ENCODE data around the gene PHLDB1.
A peak's percentile ranks its signal among the peaks of the same experiment; 100 is the strongest.

The PHLDB1 gene

DNA sequence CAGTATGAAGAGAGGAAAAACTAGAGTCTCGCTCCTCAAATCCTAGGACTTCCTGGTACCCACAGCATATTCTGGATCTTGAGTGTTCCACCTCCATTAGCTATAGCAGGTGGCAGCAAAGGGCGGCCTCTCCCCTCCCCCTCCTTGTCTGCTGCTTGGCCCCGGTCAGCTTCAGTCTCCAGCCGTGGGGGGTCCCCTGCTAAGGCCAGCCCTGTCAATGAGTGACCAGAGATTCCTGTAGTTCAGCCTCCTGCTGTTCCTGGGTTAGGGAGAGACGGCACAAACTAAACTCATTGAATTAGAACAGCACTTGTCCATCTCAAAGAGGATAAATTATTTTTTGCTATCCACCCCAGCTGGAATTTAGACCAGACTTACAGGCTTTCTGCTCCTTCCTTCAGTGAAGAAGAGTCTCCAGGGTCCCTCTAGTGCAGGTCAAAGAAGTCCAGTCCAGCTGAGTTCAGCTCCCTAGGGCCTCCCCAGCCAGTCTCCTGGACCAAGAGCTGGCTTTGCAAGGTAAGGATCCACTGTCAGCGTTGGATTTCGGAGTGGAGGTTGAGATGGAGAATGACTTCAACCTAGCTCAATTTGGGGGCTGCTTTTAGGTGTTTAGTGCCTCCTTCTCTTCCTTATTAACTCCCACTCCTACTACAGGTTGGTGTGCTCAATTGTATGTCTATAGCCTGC, 1.1 kb upstream of the PHLDB1 start:
- Histone ChIP-seq H3K4me1 (ENCODE audit: insufficient read depth, low read length, severe bottlenecking) (peaks cover 31% of the 10 kb centered on the region), H3K9ac (ENCODE audit: low read length) (no peak overlapping the region), H4K20me1 (ENCODE audit: insufficient read depth, low read length) (no peaks in the 10 kb centered on the region), H3K27me3 (ENCODE audit: insufficient read depth, low read length) (peaks cover 11% of the 10 kb centered on the region; the same call in 1 of the 2 replicates), H3F3A (ENCODE audit: insufficient read depth, low read length) (no peaks in the 10 kb centered on the region), H3K36me3 (ENCODE audit: insufficient read depth, low read length) (peaks cover 12% of the 10 kb centered on the region), H3K4me2 (ENCODE audit: low read length) (no peak overlapping the region), H3K9me2 (ENCODE audit: low read depth, low read length) (no peaks in the 10 kb centered on the region), H3K79me2 (ENCODE audit: insufficient read depth, low read length) (no peaks in the 10 kb centered on the region), H2AFZ (ENCODE audit: low read length) (no peak overlapping the region), H3K4me3 (ENCODE audit: low read depth, low read length, poor library complexity, severe bottlenecking) (no peak overlapping the region), H3K9me3 (ENCODE audit: low read length) (no peaks in the 10 kb centered on the region), H3K27ac (ENCODE audit: low read depth, low read length, poor library complexity, severe bottlenecking) (no peak overlapping the region)
- TF ChIP-seq CTCF (IDR thresholded peaks at IDR 0.05; ENCODE audit: low read length): no peak
- TF ChIP-seq EZH2 (IDR thresholded peaks at IDR 0.05; ENCODE audit: borderline replicate concordance, low read length): no peak

DNA sequence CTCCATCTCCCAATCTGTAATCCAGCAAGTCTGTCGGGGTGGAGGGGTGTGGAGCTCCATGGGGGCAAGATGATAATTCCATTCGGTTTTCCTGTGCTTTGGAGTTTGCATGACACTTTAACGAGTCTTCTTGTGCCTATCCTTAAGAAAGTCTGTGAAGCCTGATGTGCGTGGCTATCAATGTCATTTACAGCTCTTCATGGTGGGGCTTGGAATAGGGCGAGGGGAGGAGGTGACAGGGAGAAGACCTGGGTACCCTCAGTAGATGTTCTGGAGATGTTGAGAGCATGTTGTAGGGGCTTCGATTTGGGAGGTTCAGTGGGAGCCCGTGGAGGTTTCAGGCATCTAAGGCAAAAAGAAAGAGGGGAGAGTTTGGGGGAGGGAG, 579 bp upstream of the PHLDB1 start:
- Histone ChIP-seq H3K9me2 (ENCODE audit: low read depth, low read length) (no peaks in the 10 kb centered on the region), H3K27ac (ENCODE audit: low read depth, low read length, poor library complexity, severe bottlenecking) (no peak overlapping the region), H3K36me3 (ENCODE audit: insufficient read depth, low read length) (peaks cover 7% of the 10 kb centered on the region), H3K9ac (ENCODE audit: low read length) (no peak overlapping the region), H3K4me3 (ENCODE audit: low read depth, low read length, poor library complexity, severe bottlenecking) (no peak overlapping the region), H2AFZ (ENCODE audit: low read length) (no peak overlapping the region), H4K20me1 (ENCODE audit: insufficient read depth, low read length) (no peaks in the 10 kb centered on the region), H3K4me1 (ENCODE audit: insufficient read depth, low read length, severe bottlenecking) (peaks cover 31% of the 10 kb centered on the region), H3K79me2 (ENCODE audit: insufficient read depth, low read length) (no peaks in the 10 kb centered on the region), H3K4me2 (ENCODE audit: low read length) (no peak overlapping the region), H3K9me3 (ENCODE audit: low read length) (no peaks in the 10 kb centered on the region), H3K27me3 (ENCODE audit: insufficient read depth, low read length) (peaks cover 11% of the 10 kb centered on the region; the same call in 1 of the 2 replicates), H3F3A (ENCODE audit: insufficient read depth, low read length) (no peaks in the 10 kb centered on the region)
- TF ChIP-seq EZH2 (IDR thresholded peaks at IDR 0.05; ENCODE audit: borderline replicate concordance, low read length): no peak
- TF ChIP-seq CTCF (IDR thresholded peaks at IDR 0.05; ENCODE audit: low read length): no peak

DNA sequence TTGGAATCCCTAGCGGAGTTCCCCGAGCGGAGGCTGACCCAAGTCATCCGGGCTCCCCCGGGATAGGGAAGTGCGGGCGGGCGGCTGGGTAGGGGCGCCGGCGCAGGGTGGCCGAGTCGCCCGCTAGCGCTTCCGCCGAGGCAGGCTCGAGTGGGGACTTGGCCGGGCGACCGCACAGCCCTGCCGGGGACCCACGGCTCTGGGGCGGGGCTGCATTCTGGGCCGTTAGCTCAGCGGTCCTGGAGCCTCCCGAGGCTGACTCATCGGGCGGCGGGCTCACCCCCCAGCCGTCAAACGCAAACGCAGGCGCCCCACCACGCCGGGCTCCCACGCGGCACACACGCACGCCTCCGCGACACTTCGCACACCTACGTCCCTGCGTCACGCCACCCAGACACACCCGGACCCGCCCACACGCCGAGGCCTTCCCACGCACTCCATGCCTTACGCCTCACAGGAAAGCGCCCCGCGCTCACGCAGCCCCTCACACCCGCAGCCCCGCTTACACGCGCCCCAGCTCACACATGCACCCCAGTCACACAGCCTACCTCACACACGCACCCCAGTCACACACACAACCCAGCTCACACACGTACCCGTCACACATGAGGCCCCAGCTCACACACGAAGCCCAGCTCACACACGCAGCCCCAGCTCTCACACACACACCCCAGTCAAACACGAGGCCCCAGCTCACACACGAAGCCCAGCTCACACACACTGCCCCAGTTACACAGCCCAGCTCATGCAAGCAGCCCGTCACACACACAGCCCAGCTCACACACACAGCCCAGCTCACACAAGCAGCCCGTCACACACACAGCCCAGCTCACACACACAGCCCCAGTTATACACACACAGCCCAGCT, 1.2 kb downstream of the PHLDB1 start:
- no peaks in the 10 kb centered on the region for H3K9me3 ChIP-seq (ENCODE audit: low read length)
- no peaks in the 10 kb centered on the region for H3K79me2 ChIP-seq (ENCODE audit: insufficient read depth, low read length)
- no peak overlapping the region for H3K27ac ChIP-seq (ENCODE audit: low read depth, low read length, poor library complexity, severe bottlenecking)
- H3K4me1 ChIP-seq (ENCODE audit: insufficient read depth, low read length, severe bottlenecking): peaks cover 31% of the 10 kb centered on the region
- no peaks in the 10 kb centered on the region for H3F3A ChIP-seq (ENCODE audit: insufficient read depth, low read length)
- no peaks in the 10 kb centered on the region for H3K9me2 ChIP-seq (ENCODE audit: low read depth, low read length)
- no peaks in the 10 kb centered on the region for H4K20me1 ChIP-seq (ENCODE audit: insufficient read depth, low read length)
- H3K27me3 ChIP-seq (ENCODE audit: insufficient read depth, low read length): peaks cover 11% of the 10 kb centered on the region; the same call in 1 of the 2 replicates
- peak overlapping the region; percentile 61 for H3K4me3 ChIP-seq (ENCODE audit: low read depth, low read length, poor library complexity, severe bottlenecking)
- peak overlapping the region; percentile 42; the same call in 1 of the 2 replicates for H3K9ac ChIP-seq (ENCODE audit: low read length)
- TF ChIP-seq CTCF (IDR thresholded peaks at IDR 0.05; ENCODE audit: low read length) (no peak), EZH2 (IDR thresholded peaks at IDR 0.05; ENCODE audit: borderline replicate concordance, low read length) (no peak)
- H3K36me3 ChIP-seq (ENCODE audit: insufficient read depth, low read length): no peaks in the 10 kb centered on the region
- H3K4me2 ChIP-seq (ENCODE audit: low read length): peak overlapping the region; percentile 81
- H2AFZ ChIP-seq (ENCODE audit: low read length): no peak overlapping the region

All from OCI-LY1 (cell line).